ENCODE data around the gene SNCAIP.
"Not testable (repeated sequence)": the region's sequence is repeated elsewhere in the genome, so short reads cannot be mapped to it uniquely, and the experiment has no call there.

The SNCAIP gene

GRCh38 chr5:122371511-122372151, 59.6 kb downstream of the SNCAIP start:
- no peak overlapping the region for H3K4me3 ChIP-seq (ENCODE audit: low read depth, low read length)
- DNase-seq (ENCODE audit: low read depth): no peak
- in situ Hi-C loops (cut with HindIII; ENCODE audit: low sequenced_read_pairs): no loop called here
- TF ChIP-seq CTCF (IDR thresholded peaks at IDR 0.05; ENCODE audit: low read depth, low read length, missing control alignments): no peak

- no peak overlapping the region for H3K4me3 ChIP-seq (ENCODE audit: low read depth, low read length)
- in situ Hi-C loops (cut with HindIII; ENCODE audit: low sequenced_read_pairs): no loop called here
- no peak for TF ChIP-seq CTCF (IDR thresholded peaks at IDR 0.05; ENCODE audit: low read depth, low read length, missing control alignments)
- DNase-seq (ENCODE audit: low read depth): no peak
Observed at GRCh38 chr5:122374110-122374509, 62.1 kb downstream of the SNCAIP start.

- no peak overlapping the region for H3K4me3 ChIP-seq (ENCODE audit: low read depth, low read length)
- in situ Hi-C loops (cut with HindIII; ENCODE audit: low sequenced_read_pairs): no loop called here
- TF ChIP-seq CTCF (IDR thresholded peaks at IDR 0.05; ENCODE audit: low read depth, low read length, missing control alignments): no peak
- DNase-seq (ENCODE audit: low read depth): no peak
Observed at GRCh38 chr5:122375801-122376200, 63.8 kb downstream of the SNCAIP start.

GRCh38 chr5:122376250-122376649, 64.2 kb downstream of the SNCAIP start:
- TF ChIP-seq CTCF (IDR thresholded peaks at IDR 0.05; ENCODE audit: low read depth, low read length, missing control alignments): no peak
- no peak for DNase-seq (ENCODE audit: low read depth)
- in situ Hi-C loops (cut with HindIII; ENCODE audit: low sequenced_read_pairs): no loop called here
- no peak overlapping the region for H3K4me3 ChIP-seq (ENCODE audit: low read depth, low read length)

- in situ Hi-C loops (cut with HindIII; ENCODE audit: low sequenced_read_pairs): no loop called here
- no peak overlapping the region for H3K4me3 ChIP-seq (ENCODE audit: low read depth, low read length)
- TF ChIP-seq CTCF (IDR thresholded peaks at IDR 0.05; ENCODE audit: low read depth, low read length, missing control alignments): no peak
- DNase-seq (ENCODE audit: low read depth): no peak
Observed at GRCh38 chr5:122377026-122377425, 65.0 kb downstream of the SNCAIP start.

- DNase-seq (ENCODE audit: low read depth); in situ Hi-C loops (cut with HindIII; ENCODE audit: low sequenced_read_pairs); H3K4me3 ChIP-seq (ENCODE audit: low read depth, low read length): not testable (repeated sequence)
Observed at GRCh38 chr5:122382938-122383337, 70.9 kb downstream of the SNCAIP start.

GRCh38 chr5:122384739-122385235, 72.8 kb downstream of the SNCAIP start:
- no peak overlapping the region for H3K4me3 ChIP-seq (ENCODE audit: low read depth, low read length)
- DNase-seq (ENCODE audit: low read depth): no peak
- no peak for TF ChIP-seq CTCF (IDR thresholded peaks at IDR 0.05; ENCODE audit: low read depth, low read length, missing control alignments)
- in situ Hi-C loops (cut with HindIII; ENCODE audit: low sequenced_read_pairs): no loop called here
